Activated CD8-positive, alpha-beta memory T cell treated with anti-CD3 and anti-CD28 coated beads for 48 hours (primary cell): ENCODE results near the gene RSAD1.

Experiments used
- DNase-seq, 3 experiments: peaks; one replicate each; pipeline ENCODE4 v3.0.0-alpha.2; 2020; ENCODE audit warnings: low read depth in 2 of 3, low spot score in 2 of 3

RSAD1 gene

DNA sequence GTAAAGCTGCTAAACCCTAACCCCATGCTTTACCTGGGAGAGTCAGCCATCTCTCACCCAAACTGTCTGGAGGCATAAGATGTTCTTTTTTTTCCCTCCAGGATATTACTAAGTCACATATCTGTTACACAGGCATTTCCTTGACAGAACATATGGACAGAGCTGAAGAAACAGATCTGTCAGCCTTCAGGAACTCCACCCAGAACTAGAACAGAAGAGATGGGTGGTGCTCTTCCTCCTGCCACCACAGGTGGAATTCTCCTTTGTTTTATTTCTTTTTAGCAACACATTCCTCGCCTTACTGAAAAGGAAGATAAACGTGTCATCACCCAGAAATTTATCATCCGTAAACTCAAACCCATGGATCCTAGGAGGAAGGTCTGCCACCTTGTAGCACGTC lies 38.4 kb downstream of the RSAD1 start:
- no peak for DNase-seq

DNA sequence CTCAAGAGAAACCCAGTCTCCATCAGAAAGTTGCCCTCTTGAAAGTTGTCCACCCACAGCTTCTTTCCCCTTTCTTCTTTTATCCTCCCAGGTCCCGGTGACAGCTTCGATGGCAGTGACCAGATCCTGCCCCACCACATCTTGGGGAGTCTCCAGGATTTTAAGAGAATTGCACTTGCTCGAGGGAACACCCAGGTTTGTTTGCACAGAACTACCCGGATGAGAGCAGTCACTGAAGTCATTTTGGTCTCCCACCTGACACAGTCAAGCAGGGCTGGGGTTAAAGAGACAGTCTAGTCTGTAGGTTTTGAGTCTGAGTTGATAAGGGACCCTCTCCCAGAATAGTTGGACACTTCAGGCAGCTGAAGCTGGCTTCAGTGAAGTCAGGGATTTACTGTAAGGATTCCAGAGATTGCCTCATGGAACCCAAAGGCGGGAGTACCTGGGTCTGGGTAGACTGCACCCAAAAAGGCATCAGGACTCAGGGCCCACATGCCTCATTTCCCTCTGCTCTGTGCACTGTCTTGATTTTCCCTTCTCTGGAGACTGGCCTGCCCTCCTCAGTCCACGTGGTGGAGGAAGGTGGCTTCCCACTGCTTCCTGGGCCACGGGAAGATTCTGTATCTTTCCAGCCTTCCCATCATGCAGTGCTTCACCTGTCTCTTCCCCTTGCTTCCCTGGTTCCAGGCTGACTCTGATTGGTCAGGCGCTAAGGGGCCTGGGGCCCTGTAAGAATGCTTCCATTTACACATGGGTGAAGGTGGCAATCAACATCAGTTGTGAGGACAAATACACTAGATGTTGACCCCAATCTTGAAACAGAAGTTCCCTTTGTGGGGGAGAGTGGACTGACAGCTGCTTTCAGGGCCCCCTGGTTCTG lies 39.1 kb downstream of the RSAD1 start:
- DNase-seq, result no peak

DNA sequence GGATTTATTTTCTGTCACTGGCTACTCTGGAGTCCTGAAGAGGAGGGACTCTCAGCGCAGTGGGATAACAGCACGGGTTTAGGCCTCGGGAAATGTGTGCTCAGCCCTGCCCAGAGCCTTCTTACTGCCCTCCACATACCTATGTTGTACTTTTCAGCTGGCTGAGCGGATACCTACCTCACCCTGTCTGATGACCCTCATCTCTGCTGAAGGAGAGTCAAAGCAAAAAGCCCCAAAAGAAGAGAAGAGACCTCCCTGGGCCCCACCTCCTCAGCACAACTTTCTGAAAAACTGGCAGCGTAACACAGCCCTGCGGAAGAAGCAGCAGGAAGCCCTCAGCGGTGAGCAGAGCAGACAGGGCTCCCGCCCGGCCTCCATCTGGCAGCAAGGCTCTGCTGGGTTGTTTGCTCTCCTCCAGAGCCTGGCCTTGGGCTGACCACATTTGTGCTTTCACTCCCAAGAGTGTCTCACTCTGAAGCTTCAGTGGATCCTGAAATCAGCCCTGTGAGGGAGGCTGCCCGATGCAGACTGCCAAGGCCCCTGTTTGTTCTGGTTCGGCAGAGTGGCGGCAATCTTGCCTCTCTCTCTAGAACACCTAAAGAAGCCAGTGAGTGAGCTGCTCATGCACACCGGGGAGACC lies 39.8 kb downstream of the RSAD1 start:
- no peak for DNase-seq

DNA sequence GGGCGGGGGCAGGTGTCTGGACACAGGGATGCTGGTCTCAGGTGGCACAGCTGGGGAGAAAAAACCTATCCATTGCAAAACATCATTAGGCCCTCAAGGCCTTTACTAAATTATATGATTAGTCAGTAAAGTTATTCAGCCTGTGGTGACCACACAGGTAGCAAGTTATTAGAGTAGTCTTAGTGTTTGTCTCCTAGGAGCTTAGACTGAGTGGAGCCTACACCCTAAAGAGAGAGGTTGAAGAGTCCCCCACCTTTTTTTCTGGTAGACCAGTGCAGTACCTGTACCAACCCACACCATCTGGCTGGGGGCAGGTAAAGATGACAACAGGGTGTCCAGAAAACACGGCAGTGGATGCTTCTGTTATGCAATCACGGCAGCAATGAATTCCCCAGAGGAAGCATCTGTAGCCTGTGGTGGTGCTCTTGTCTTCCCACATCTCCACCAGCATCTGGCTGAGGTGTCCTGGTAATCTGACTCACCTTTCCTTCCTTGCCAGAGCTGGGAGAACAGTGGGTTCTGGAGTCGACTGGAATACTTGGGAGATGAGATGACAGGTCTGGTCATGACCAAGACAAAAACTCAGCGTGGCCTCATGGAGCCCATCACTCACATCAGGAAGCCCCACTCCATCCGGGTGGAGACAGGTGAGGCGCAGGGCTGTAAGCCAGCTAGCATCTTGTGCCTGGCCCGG lies 40.6 kb downstream of the RSAD1 start:
- no peak for DNase-seq

DNA sequence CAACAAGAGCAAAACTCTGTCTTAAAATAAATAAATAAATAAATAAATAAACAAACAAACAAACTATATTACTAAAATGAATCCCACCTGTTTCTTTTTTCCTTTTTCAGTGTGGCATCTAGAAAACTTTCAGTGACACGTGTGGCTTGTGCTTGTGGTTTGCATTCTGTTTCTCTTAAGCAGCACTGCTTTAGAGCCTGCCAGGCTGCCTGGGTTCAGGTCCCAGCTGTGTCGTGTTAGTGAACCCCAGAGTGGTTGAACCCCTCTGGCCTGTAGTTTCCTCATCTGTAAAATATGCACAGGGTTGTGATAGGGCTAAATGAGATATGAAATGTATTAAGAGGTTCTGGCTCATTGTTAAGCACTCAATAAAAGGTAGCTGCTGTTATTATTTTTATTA lies 41.8 kb downstream of the RSAD1 start:
- no peak for DNase-seq

DNA sequence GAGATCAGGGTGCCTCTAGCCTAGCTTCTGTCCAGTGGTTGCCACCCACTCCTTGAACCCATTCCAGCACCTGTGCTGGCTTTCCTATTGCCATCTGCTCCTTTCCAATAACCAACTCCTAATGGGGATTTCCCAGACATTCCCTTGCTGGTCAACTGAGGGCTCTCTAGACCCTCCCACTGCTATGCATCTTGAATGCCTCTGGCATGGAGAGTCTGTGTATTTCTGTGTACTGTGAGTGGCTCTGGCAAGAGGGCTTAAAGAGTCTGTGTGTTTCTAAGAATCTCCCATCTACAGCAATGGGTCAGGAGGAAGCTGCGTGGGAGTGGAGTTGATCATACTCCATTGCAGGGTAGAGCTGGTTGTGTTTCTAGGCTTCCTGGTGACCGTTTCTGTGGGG lies 42.9 kb downstream of the RSAD1 start:
- DNase-seq, result no peak

DNA sequence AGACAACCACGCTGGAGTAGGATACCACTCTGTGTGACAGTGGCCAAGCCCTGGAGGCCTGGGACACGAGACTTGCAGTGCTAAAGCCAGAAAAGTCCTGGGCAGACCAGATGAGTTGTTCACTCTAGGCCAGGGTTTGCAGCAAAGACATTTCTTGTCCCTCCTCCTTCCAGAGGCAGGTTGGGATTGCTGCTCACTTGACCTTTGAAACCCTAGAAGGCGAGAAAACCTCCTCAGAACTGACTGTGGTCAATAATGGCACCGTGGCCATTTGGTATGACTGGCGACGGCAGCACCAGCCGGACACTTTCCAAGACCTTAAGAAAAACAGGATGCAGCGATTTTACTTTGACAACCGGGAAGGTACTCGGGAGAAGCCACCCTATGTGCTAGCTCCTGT lies 44.1 kb downstream of the RSAD1 start:
- no peak for DNase-seq

DNA sequence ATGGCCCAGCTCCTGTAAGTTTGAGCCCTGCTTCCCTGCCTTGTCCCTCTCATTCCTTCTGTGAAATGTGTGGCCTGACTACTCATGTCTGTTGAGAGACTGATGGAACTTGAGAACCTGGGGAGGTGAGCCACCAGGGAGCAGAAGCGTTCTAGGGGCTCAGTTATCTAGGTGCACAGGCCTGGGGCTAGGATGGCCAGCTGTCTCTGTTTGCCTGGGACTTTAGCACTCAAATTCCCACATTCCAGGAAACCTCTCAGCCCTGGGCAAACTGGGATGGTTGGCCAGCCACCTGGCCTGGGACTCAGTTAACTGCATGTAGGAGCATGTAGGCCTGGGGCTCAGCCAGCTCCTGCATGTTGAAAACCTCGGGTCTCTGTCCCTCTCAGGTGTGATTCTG lies 44.5 kb downstream of the RSAD1 start:
- DNase-seq, result no peak

DNA sequence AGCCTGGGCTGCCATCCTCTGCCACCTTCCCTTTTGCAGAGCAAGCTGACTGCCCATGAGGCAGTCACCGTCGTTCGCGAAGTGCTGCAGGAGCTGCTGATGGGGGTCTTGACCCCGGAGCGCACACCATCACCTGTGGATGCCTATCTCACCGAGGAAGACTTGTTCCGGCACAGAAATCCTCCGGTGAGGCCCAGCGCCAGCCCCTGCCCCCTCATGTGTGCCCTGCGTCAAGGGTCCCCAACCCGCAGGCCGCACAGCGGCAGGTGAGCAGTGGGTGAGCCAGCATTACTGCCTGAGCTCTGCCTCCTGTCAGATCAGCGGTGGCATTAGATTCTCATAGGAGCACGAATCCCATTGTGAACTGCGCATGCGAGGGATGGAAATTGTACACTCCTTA lies 46.2 kb downstream of the RSAD1 start:
- no peak for DNase-seq

DNA sequence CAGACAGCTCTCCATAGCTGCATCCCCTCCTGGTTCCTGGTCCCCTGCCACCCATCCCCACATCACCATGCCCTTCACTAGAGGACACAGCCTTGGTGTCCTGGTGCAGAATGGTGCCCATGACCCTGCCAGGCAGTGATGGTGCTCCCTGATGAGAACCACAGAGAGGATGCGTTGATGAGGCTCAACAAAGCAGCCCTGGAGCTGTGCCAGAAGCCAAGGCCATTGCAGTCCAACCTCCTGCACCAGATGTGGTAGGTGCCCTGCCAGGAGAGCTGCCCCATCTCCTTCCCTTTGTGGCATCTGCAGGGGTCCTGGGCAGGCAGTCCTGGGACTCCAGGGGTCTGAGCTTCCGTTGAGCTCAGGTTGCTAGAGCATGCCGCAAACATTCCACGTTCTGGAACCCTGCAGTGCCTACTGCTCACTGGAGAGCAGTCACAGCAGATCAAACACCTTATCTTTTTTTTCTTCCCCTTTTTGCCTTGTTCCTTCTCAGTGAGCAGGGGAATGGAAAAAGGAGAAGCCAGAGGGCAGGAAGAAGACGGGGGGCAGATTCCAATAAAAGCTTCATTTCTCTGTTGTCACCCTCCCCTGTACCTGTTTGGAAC lies 48.6 kb downstream of the RSAD1 start:
- no peak for DNase-seq

DNA sequence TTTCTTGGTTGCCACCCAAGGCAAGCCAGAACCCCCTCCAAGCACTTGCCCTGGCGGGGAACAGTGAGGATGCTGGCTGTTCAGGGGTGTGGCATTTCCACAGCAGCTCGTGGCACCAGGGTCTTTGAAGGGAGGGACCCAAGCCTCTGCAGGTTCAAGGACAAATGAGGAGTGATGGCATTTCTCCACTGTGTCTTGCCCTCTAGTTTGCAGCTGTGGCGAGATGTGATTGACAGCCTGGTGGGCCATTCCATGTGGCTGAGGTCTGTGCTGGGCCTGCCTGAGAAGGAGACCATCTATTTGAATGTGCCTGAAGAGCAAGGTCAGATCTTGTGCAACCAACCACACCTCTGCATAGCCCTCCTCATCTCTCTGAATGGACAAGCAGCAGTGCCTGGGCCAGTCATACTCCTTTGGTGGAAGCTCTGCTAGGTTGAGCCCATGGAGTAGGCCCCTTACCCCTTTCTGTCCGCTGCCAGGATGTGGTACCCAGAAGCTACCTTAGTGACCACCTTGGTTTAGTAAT lies 49.4 kb downstream of the RSAD1 start:
- DNase-seq, result no peak

DNA sequence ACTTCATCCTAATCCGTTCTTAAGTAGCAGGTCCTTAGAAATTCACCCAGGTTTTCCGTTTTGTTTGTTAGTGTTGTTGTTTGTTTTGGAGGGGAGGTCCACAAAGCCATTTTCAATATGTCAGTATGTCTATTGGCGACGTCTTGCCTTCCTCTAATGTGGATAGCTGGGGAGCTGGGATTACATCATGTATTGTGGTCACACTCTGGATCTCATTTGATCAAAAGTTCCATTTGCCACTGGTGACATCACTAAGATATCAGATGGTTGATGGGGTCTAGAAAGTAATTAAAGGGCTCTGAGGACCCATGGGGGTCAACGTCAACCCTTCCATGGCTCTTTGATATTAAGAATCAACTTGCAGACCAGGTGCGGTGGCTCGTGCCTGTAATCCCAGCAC lies 51.2 kb downstream of the RSAD1 start:
- DNase-seq, result no peak

DNA sequence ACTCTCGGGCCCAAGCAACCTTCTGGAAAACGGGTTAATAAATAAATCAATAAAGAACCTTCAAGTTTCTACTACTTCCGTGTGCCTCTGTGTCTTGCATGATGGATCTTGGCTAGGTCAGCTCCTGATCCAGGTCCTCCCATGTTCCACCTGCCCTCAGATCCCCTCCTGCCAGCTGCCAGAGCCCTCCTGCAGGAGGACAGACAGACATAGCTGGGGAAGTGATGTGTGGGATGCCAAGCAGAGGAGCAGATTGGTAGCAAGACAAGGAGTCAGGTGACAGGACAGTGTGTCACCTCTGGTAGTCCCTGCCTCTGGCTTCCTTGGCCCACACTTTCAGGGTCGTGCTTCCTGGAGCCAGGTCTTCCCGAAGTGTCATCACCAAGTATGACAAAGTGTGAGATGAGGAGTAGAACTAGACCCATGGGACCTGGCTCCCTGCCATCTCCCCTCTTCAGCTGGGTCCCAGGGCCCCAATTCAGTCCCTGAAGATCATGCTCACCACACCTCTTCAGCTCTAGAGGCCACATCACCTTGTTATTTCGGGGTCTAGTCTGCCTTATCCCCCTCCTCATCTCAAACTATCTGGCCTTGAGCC lies 52.9 kb downstream of the RSAD1 start:
- DNase-seq, result no peak

DNA sequence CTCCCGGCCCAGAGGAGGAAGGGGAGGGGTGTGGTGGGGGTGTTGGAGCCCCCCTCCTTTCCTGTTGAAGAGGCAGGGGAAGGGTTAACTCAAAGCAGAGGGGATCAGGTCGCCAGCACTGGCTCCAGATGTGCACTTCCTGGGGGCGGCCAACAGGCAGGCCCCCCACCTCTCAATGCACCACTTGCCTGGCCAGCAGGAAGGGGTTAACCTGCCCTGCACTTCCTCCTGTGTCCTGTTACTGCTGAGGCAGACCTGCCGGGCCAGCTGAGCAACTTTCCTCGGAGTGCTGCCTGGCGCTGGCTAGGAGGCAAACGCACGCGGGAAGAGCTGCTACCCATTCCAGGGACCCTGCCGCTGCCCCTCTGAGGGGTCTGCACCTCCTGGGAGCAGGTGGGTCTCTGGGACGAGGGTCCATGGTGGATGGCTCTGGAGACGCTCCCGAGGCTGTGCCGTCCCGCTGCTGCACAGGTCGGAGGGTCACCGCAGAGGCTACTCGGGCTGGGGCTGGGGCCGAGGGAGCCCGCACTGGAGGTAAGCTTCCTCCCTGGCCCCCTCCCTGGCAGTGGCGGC lies 53.9 kb downstream of the RSAD1 start, which contains the start of gene EPN3:
Gene EPN3 (plus strand): TSS at position 284 of the 573 bp plus-strand sequence. CDS start 3,822 bp downstream, outside the sequence.
- no peak for DNase-seq

DNA sequence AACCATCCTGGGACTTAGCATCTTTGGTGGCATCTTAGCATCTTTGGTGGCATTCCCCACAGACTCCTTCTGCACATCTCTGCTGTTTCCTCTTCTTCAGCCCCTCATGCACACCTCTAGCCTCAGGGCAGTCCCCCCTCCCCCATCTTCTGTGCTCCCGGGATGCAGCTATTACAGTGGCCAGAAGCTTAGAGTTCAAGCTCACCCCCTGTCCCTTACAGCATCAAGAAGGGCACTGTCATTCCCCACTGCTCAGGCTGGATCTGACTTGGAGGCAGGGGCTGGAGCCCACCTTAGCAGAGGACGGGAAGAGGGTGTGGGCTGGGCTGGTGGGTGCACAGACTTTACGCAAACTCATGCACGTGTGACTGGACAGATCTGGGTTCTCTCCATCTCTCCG lies 54.5 kb downstream of the RSAD1 start:
- no peak for DNase-seq

DNA sequence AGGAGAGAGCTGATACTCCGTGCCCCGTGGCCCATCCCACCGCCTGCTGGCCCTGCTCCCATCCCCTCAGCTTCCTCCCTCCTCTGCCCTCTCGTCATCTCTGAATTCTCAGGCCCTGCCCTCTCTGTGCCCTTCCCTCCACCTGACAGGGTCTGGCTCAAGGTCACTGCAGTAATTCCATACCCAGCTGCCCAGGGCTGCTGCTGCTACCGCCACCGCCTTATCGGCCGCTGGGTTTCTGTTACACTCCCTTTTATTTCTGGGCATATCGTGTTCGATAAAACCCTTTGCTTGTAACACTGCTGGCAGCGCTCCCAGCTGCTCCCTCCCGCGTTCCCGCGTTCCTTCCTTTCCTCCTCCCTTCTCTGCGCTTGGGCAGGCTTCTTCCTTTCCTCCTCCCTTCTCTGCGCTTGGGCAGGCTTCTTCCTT lies 55.1 kb downstream of the RSAD1 start:
- DNase-seq, result no peak

DNA sequence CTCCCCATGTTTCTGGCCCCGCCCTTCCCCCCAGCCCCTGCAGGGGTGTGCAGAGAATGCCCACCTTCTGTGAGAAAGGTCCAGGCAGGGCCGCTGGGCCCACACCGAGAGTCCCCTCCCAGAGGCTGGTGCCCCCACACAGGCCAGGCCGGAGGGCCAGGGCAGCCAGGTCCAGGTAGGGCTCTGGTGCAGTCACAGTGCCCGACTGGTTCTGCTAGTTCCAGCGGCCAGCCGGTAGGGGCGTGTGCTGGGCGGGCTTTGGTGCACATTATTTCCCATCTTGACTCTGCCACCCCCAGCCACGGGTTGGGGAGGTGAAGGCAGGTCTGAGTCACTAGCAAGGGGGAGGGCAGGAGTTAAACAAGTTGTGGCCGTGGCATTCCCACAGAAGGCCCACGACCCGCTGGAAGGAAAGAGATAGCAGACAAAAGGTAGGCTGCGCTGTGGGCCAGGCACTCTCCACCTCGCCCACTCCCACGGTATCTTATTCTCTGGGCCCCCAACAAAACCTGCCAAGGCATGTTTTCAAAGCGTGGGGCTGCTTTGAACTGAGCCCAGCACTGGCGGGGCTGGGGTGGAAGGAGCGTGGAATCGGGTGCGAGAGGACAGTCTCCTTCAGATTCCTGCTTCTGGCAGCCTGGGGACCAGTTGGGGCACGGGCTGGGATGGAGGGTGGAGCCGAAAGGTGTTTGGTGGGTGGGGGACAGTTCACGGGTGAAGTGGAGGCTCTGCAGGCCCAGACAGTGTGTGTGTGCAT lies 55.7 kb downstream of the RSAD1 start:
- DNase-seq, result no peak

DNA sequence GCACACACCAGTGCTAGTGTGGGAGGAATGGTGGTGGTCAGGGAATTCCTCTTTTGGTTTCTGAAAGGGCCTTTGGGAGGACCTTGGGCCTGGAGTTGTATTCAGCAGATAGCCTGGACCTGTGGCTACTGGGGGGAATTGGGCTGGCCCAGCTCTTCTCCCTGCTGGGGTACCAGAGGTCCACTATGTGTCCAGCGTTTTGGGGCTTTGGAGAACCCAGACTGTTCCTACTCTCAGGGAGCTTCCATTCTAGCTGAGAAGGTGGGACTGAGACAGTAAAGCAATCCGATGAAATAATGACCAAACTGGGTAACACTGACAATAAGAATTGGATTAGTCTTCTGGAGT lies 56.3 kb downstream of the RSAD1 start:
- DNase-seq, result no peak

DNA sequence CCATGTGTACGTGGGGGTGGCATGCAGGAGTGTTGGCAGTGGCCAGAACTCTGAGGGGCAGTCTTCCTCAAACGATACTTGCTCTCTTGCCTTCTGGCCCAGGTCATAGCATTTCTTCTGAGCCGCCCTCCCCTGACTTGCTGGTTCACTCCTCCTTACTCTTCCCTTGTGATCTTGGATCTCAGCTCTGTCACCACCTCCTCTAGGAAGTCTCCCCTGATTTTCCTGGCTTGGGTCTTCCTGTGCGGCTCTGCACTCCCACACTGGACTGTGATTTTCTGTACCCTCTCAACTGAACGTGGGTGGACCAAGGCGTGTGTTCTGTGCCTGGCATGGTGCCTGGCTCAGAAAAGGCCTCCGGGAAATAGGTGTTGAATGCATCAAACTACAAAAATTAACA lies 56.7 kb downstream of the RSAD1 start:
- DNase-seq, result no peak
